CD4-positive, alpha-beta memory T cell (primary cell): ENCODE measurements around the gene FAM171A1. TPM values are rescaled to one million over a fixed set of nuclear protein-coding genes. Genes with fewer than 3 reads are reported as not detected.

Experiments used
- CTCF ChIA-PET: fragments of 350-600 bp; sonication (Branson Sonifier 250); formaldehyde crosslinking; loops from one replicate; lab custom pipeline; 2021; ENCODE audit warnings: inconsistent platforms; ENCODE audit not compliant: partially characterized antibody; lab: Charles Lee
- POLR2A ChIA-PET: fragments of 350-600 bp; sonication (Branson Sonifier 250); formaldehyde crosslinking; loops from one replicate; lab custom pipeline; 2021; ENCODE audit not compliant: partially characterized antibody; lab: Charles Lee
- DNase-seq, 5 donors: peaks; one replicate each; pipeline versions ENCODE4 v3.0.0 to v3.0.0-alpha.2; 2020 to 2022; ENCODE audit warnings: mixed read lengths in 1 of 5
- H3K27ac ChIP-seq: one replicate; pipeline ENCODE4 v1.7.0; 2013; ENCODE audit warnings: low read depth, low read length
- H3K27me3 ChIP-seq: 2 replicates; pipeline ENCODE4 v1.7.0; 2013; ENCODE audit warnings: mild to moderate bottlenecking, low read length, moderate library complexity; ENCODE audit not compliant: insufficient read depth
- H3K36me3 ChIP-seq: 2 replicates; pipeline ENCODE4 v1.7.0; 2013; ENCODE audit warnings: mild to moderate bottlenecking, low read length, moderate library complexity; ENCODE audit not compliant: insufficient read depth
- H3K4me1 ChIP-seq: 2 replicates; pipeline ENCODE4 v1.7.0; 2013; ENCODE audit warnings: mild to moderate bottlenecking, low read length, moderate library complexity; ENCODE audit not compliant: insufficient read depth
- H3K4me3 ChIP-seq, 2 donors: one replicate each; pipeline ENCODE4 v1.7.0; 2013; ENCODE audit warnings: low read length in 2 of 2, mild to moderate bottlenecking in 1 of 2
- H3K9me3 ChIP-seq, 2 donors: one replicate each; pipeline ENCODE4 v1.7.0; 2013; ENCODE audit warnings: low read length in 2 of 2, control low read depth in 1 of 2; ENCODE audit not compliant: control insufficient read depth in 1 of 2
- H3K27ac Mint-ChIP-seq, 7 donors: one replicate each; pipeline ENCODE4 v1.8.0; 2020 to 2021; ENCODE audit warnings: mixed read lengths in 7 of 7, mild to moderate bottlenecking in 6 of 7, inconsistent platforms in 3 of 7, moderate library complexity in 3 of 7
- H3K27me3 Mint-ChIP-seq, 2 donors: one replicate each; pipeline ENCODE4 v1.8.0; 2020 to 2021; ENCODE audit warnings: mixed read lengths in 2 of 2
- H3K36me3 Mint-ChIP-seq, 2 donors: one replicate each; pipeline ENCODE4 v1.8.0; 2020 to 2021; ENCODE audit warnings: mixed read lengths in 2 of 2, inconsistent platforms in 1 of 2, mild to moderate bottlenecking in 1 of 2
- H3K4me1 Mint-ChIP-seq, 4 donors: one replicate each; pipeline ENCODE4 v1.8.0; 2020 to 2021; ENCODE audit warnings: mixed read lengths in 4 of 4, mild to moderate bottlenecking in 1 of 4
- H3K4me3 Mint-ChIP-seq, 8 donors: one replicate each; pipeline ENCODE4 v1.8.0; 2020 to 2021; ENCODE audit warnings: mixed read lengths in 8 of 8, mild to moderate bottlenecking in 7 of 8, moderate library complexity in 6 of 8, inconsistent platforms in 3 of 8
- H3K9me3 Mint-ChIP-seq, 8 donors: one replicate each; pipeline ENCODE4 v1.8.0; 2020 to 2021; ENCODE audit warnings: mixed read lengths in 8 of 8, mild to moderate bottlenecking in 5 of 8, inconsistent platforms in 3 of 8, moderate library complexity in 1 of 8
- intact Hi-C: fragments of 100-400 bp; cut with micrococcal nuclease; formaldehyde crosslinking; loops from one replicate; pipeline ENCODE4 v1.15.1; 2023
- polyA plus RNA-seq, 2 donors: library from polyadenylated mRNA; unstranded; fragments of 300-500 nt; fragmentation: Illumina TruSeq; gene quantifications; one replicate each; pipeline ENCODE4 v1.2.3, GENCODE V29; 2021
- total RNA-seq, 2 experiments: library from RNA; stranded (reverse); gene quantifications; one replicate each; pipeline ENCODE4 v1.2.3, GENCODE V29; 2021

Gene FAM171A1
- total and polyA plus RNA-seq, 4 experiments from 2014 or later = 7.1 to 10.6 (median 8.6) TPM

- Histone ChIP-seq H3K27me3 (no peaks in the 10 kb centered on the region), H3K36me3 (no peaks in the 10 kb centered on the region), H3K4me3 (no peak overlapping the region), H3K4me1 (peaks cover 28% of the 10 kb centered on the region), H3K27ac (no peak overlapping the region), H3K9me3 (no peaks in the 10 kb centered on the region)
- Mint-ChIP-seq H3K4me3 (peak overlapping the region in 2 of 8 donors; percentile 40 to 43), H3K9me3 (no peaks in the 10 kb centered on the region), H3K36me3 (peaks cover 13% of the 10 kb centered on the region in 2 donors), H3K4me1 (peaks cover 16 to 46% (median 31%) of the 10 kb centered on the region in 4 donors), H3K27ac (peak overlapping the region in 2 of 7 donors; percentile 42 to 60), H3K27me3 (no peaks in the 10 kb centered on the region)
- DNase-seq = no peak
- intact Hi-C loops = loop anchor here (5.0 kb wide), 2 partner anchors 85 to 145 kb away; partner anchors contain the start of gene NMT2
- POLR2A ChIA-PET = no interaction called here
- CTCF ChIA-PET = interaction anchor here (0.6 to 1.3 kb wide), 3 partner anchors 39 to 123 kb away, joined by 3 read pairs; no protein-coding TSS in a partner anchor
These were observed 119.2 kb downstream of the FAM171A1 start for GRCh38 chr10:15251791-15252380.

GRCh38 chr10:15245530-15245929, 125.6 kb downstream of the FAM171A1 start:
- Mint-ChIP-seq H3K36me3 (peaks cover 20 to 28% of the 10 kb centered on the region in 2 donors), H3K4me3 (no peak overlapping the region), H3K4me1 (peaks cover 1 to 26% (median 8%) of the 10 kb centered on the region in 4 donors), H3K27ac (no peak overlapping the region), H3K9me3 (no peaks in the 10 kb centered on the region), H3K27me3 (no peaks in the 10 kb centered on the region)
- no peaks in the 10 kb centered on the region for H3K4me1 ChIP-seq
- no peak for DNase-seq
- H3K27ac ChIP-seq = no peak overlapping the region
- no peaks in the 10 kb centered on the region for H3K36me3 ChIP-seq
- POLR2A ChIA-PET = interaction anchor here (0.5 kb wide), 1 partner anchor 147 kb away, joined by 4 read pairs; no protein-coding TSS in a partner anchor
- CTCF ChIA-PET = interaction anchor here (1.0 kb wide), 1 partner anchor 9 kb away, joined by 4 read pairs; no protein-coding TSS in a partner anchor
- intact Hi-C loops = no loop called here
- H3K27me3 ChIP-seq = no peaks in the 10 kb centered on the region
- no peaks in the 10 kb centered on the region for H3K9me3 ChIP-seq
- no peak overlapping the region for H3K4me3 ChIP-seq

DNA sequence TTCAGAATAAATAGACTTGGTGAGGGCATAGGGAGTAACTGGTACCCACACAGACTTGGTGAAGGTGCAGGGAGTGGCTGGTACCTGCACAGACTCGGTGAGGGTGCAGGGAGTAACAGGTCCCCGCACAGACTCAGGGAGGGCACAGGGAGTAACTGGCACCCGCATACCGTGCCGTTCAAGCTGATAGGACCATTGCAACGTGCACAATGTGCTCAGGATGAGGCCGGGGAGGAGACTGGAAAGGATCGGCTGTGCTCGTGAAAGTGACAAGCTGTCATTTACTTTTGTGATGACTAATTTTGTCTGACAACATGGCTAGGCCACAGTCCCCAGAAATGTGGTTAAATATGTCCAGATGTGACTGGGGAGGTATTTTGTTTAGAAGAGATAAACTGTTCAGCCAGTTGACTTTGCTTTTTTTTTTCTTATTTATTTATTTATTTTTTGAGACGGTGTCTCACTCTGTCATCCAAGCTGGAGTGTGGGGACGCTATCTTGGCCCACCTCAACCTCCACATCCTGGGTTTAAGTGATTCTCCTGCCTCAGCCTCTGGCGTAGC, 126.4 kb downstream of the FAM171A1 start:
- CTCF ChIA-PET = interaction anchor here (0.8 kb wide), 1 partner anchor 14 kb away, joined by 3 read pairs; no protein-coding TSS in a partner anchor

GRCh38 chr10:15242261-15242840, 128.7 kb downstream of the FAM171A1 start:
- CTCF ChIA-PET = interaction anchor here (1.2 to 1.3 kb wide), 2 partner anchors 9 to 99 kb away, joined by 4 read pairs; no protein-coding TSS in a partner anchor
- Histone ChIP-seq H3K27me3 (no peaks in the 10 kb centered on the region), H3K36me3 (no peaks in the 10 kb centered on the region), H3K4me1 (no peaks in the 10 kb centered on the region), H3K27ac (no peak overlapping the region), H3K9me3 (no peaks in the 10 kb centered on the region), H3K4me3 (no peak overlapping the region)
- Mint-ChIP-seq H3K27me3 (no peaks in the 10 kb centered on the region), H3K36me3 (peaks cover 18 to 23% of the 10 kb centered on the region in 2 donors), H3K27ac (no peak overlapping the region), H3K4me3 (no peak overlapping the region), H3K9me3 (no peaks in the 10 kb centered on the region), H3K4me1 (peaks cover 11 to 35% (median 14%) of the 10 kb centered on the region in 4 donors)
- POLR2A ChIA-PET = no interaction called here
- intact Hi-C loops = no loop called here
- no peak for DNase-seq

More for the DNA sequence above, 126.4 kb downstream of the FAM171A1 start:
- no peaks in the 10 kb centered on the region for H3K36me3 ChIP-seq
- POLR2A ChIA-PET = interaction anchor here (0.5 to 0.9 kb wide), 2 partner anchors 75 to 146 kb away, joined by 4 read pairs; no protein-coding TSS in a partner anchor
- no peaks in the 10 kb centered on the region for H3K4me1 ChIP-seq
- DNase-seq = no peak
- no peaks in the 10 kb centered on the region for H3K27me3 Mint-ChIP-seq
- H3K36me3 Mint-ChIP-seq = peaks cover 22 to 30% of the 10 kb centered on the region in 2 donors
- H3K9me3 Mint-ChIP-seq = no peaks in the 10 kb centered on the region
- intact Hi-C loops = no loop called here
- no peaks in the 10 kb centered on the region for H3K9me3 ChIP-seq
- no peak overlapping the region for H3K27ac ChIP-seq
- no peak overlapping the region for H3K27ac Mint-ChIP-seq
- H3K4me1 Mint-ChIP-seq = peaks cover 1 to 20% (median 6%) of the 10 kb centered on the region in 4 donors
- H3K4me3 ChIP-seq = no peak overlapping the region
- no peak overlapping the region for H3K4me3 Mint-ChIP-seq
- H3K27me3 ChIP-seq = no peaks in the 10 kb centered on the region

GRCh38 chr10:15241306-15241705, 129.8 kb downstream of the FAM171A1 start:
- Histone ChIP-seq H3K36me3 (no peaks in the 10 kb centered on the region), H3K9me3 (no peaks in the 10 kb centered on the region), H3K27ac (no peak overlapping the region), H3K27me3 (no peaks in the 10 kb centered on the region), H3K4me3 (no peak overlapping the region), H3K4me1 (no peaks in the 10 kb centered on the region)
- H3K27me3 Mint-ChIP-seq = no peaks in the 10 kb centered on the region
- H3K27ac Mint-ChIP-seq = no peak overlapping the region
- ChIA-PET CTCF (interaction anchor here (0.8 to 1.3 kb wide), 3 partner anchors 8 to 98 kb away, joined by 3 to 4 read pairs (median 4); no protein-coding TSS in a partner anchor), POLR2A (no interaction called here)
- H3K9me3 Mint-ChIP-seq = no peaks in the 10 kb centered on the region
- peaks cover 14 to 19% of the 10 kb centered on the region in 2 donors for H3K36me3 Mint-ChIP-seq
- no peak for DNase-seq
- H3K4me3 Mint-ChIP-seq = no peak overlapping the region
- intact Hi-C loops = no loop called here
- peaks cover 13 to 38% (median 16%) of the 10 kb centered on the region in 4 donors for H3K4me1 Mint-ChIP-seq

- Histone ChIP-seq H3K27me3 (no peaks in the 10 kb centered on the region), H3K27ac (no peak overlapping the region), H3K4me3 (no peak overlapping the region), H3K36me3 (no peaks in the 10 kb centered on the region), H3K4me1 (no peaks in the 10 kb centered on the region), H3K9me3 (no peaks in the 10 kb centered on the region)
- intact Hi-C loops = no loop called here
- ChIA-PET CTCF (interaction anchor here (0.9 kb wide), 1 partner anchor 28 kb away, joined by 3 read pairs; no protein-coding TSS in a partner anchor), POLR2A (no interaction called here)
- peak; percentile 3 to 42 (median 8) for DNase-seq
- Mint-ChIP-seq H3K4me1 (peaks cover 7 to 25% (median 17%) of the 10 kb centered on the region in 4 donors), H3K4me3 (peak overlapping the region in 4 of 8 donors; percentile 0 to 47 (median 22)), H3K9me3 (no peaks in the 10 kb centered on the region), H3K27ac (peak overlapping the region in 6 of 7 donors; percentile 0 to 81 (median 59)), H3K27me3 (no peaks in the 10 kb centered on the region), H3K36me3 (peaks cover 12 to 16% of the 10 kb centered on the region in 2 donors)
These were observed 132.3 kb downstream of the FAM171A1 start for GRCh38 chr10:15238555-15239335.
